Right atrium auricular region (tissue), 2 donors: Measurements from ENCODE around the gene MGAT5B. TPM values are rescaled to one million over a fixed set of nuclear protein-coding genes. Genes with fewer than 3 reads are reported as not detected.

Experiments
- DNase-seq: peaks from one replicate; pipeline ENCODE4 v3.0.0-alpha.2; 2019; ENCODE audit warnings: low spot score
- H3K27ac ChIP-seq, 2 donors: fragments of 200-600 bp; sonication (generic); 1 replicate in 1 of 2; 2 replicates in 1 of 2; pipeline ENCODE4 v1.5.1; 2016 to 2019
- H3K27me3 ChIP-seq, 2 donors: fragments of 200-600 bp; sonication (generic); one replicate each; pipeline versions ENCODE4 v1.5.1 to v1.6.0; 2017 to 2019
- H3K36me3 ChIP-seq: fragments of 200-600 bp; sonication (generic); one replicate; pipeline ENCODE4 v1.5.1; 2016
- H3K4me1 ChIP-seq, 2 donors: fragments of 200-600 bp; sonication (generic); one replicate each; pipeline versions ENCODE4 v1.5.1 to v1.6.0; 2017 to 2019
- H3K4me3 ChIP-seq, 2 donors: fragments of 200-600 bp; sonication (generic); 1 replicate in 1 of 2; 2 replicates in 1 of 2; pipeline ENCODE4 v1.5.1; 2017 to 2019; ENCODE audit warnings: mild to moderate bottlenecking in 1 of 2, moderate library complexity in 1 of 2
- H3K9me3 ChIP-seq, 2 donors: fragments of 200-600 bp; sonication (generic); one replicate each; pipeline ENCODE4 v1.5.1; 2019
- total RNA-seq, 2 donors: library from RNA; depleted of rRNA; stranded (reverse); fragments of >200 nt; gene quantifications; one replicate each; pipeline ENCODE4 v1.1.0, GENCODE V29; 2016
- TF ChIP-seq, protein P1 (sequence below), 2 donors: fragments of 200-600 bp; sonication (generic); IDR thresholded peaks; one replicate each; pipeline ENCODE4 v1.5.1; 2019; ENCODE audit warnings: antibody characterized with exemption in 2 of 2

The MGAT5B gene
- total RNA-seq, 2 donors from 2014 or later: not detected

DNA sequence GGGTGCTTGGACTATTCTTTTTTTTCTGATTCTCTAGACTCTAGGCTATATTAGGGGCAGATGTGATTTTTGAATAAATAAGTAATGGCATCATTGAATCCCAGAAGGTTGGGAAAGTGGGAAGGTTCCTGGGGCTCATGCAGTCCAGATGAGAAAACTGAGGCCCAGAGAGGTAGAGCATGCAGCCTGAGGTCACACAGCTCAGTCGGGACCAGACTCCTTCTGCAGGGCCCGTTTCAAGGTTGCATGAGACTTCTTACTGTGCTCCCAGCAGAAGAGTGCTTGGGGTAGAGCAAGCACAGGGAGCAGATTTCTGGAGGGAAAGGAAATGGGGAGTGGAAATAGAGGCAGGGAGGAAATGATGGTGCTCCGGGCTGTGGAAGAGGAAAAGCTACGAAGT is 59.8 kb downstream of the MGAT5B start:
- TF ChIP-seq, protein P1, sequence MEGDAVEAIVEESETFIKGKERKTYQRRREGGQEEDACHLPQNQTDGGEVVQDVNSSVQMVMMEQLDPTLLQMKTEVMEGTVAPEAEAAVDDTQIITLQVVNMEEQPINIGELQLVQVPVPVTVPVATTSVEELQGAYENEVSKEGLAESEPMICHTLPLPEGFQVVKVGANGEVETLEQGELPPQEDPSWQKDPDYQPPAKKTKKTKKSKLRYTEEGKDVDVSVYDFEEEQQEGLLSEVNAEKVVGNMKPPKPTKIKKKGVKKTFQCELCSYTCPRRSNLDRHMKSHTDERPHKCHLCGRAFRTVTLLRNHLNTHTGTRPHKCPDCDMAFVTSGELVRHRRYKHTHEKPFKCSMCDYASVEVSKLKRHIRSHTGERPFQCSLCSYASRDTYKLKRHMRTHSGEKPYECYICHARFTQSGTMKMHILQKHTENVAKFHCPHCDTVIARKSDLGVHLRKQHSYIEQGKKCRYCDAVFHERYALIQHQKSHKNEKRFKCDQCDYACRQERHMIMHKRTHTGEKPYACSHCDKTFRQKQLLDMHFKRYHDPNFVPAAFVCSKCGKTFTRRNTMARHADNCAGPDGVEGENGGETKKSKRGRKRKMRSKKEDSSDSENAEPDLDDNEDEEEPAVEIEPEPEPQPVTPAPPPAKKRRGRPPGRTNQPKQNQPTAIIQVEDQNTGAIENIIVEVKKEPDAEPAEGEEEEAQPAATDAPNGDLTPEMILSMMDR (IDR thresholded peaks at IDR 0.05): no peak
- H3K4me1 ChIP-seq: no peaks in the 10 kb centered on the region
- H3K9me3 ChIP-seq: no peaks in the 10 kb centered on the region
- no peaks in the 10 kb centered on the region for H3K36me3 ChIP-seq
- H3K27me3 ChIP-seq: no peaks in the 10 kb centered on the region
- no peak for DNase-seq
- no peak overlapping the region for H3K4me3 ChIP-seq
- H3K27ac ChIP-seq: no peak overlapping the region

DNA sequence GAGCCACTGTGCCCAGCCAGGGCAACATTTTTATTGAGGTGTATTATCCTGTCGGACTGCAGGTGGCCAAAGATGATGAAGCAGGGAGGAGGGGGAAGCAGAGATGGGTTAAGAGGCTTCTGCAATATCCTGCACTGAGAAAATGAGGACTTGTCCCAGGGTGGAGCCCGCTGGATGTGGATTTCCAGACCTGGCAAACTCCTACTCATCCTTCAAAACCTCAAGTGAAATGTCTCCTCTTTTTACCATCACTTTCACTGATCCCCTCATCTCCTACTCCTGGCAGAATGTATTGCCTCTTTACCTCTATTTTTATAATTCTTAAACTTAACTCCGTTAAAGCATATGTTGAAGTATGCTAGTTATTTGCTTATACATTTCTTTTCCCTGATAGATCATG is 60.9 kb downstream of the MGAT5B start:
- TF ChIP-seq, protein P1 (IDR thresholded peaks at IDR 0.05): no peak
- H3K27me3 ChIP-seq: no peaks in the 10 kb centered on the region
- H3K4me1 ChIP-seq: no peaks in the 10 kb centered on the region
- no peaks in the 10 kb centered on the region for H3K36me3 ChIP-seq
- no peaks in the 10 kb centered on the region for H3K9me3 ChIP-seq
- no peak overlapping the region for H3K27ac ChIP-seq
- no peak for DNase-seq
- H3K4me3 ChIP-seq: no peak overlapping the region

DNA sequence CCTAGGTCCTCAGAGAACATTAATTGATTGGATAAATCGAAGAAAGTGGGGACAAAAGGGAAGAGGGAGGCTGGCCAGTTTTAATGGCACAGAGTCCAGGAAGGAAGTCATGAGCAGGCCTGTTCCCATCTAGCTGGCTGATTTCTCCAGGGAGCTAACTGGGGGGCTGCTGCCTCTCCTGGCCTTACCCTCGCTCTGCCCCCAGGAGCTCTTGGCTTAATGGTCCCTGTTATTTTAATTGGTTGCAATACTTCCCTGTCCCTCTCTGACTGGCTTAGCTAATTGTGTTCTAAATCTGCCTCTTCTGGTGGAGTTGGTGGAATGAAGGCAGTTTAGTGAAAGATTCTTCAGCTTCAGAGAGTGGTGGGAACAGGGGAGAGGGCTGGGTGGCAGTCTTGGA is 61.4 kb downstream of the MGAT5B start:
- no peak for DNase-seq
- no peaks in the 10 kb centered on the region for H3K27me3 ChIP-seq
- TF ChIP-seq, protein P1 (IDR thresholded peaks at IDR 0.05): no peak

DNA sequence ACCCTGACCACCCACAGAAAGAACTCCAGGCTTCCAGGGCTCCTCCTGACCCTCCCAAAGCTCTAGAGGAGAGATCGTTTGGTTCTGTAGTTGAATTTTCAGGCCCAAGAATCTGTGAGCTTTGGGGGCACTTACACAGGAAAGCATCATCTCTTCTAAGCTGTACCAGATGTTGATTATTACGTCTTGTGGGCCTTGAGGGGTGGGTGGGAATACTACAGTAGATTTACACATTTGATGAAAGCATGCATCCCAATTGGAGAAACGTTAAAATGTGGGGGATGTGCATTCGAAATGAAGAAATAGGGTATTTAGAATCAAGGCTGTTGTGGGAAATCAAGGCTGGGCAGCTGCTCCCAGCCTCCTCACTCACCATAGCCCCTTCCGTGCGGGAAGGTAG is 61.9 kb downstream of the MGAT5B start:
- no peak overlapping the region for H3K4me3 ChIP-seq
- no peak for DNase-seq
- no peak overlapping the region for H3K27ac ChIP-seq
- H3K27me3 ChIP-seq: no peaks in the 10 kb centered on the region
- H3K9me3 ChIP-seq: no peaks in the 10 kb centered on the region
- no peaks in the 10 kb centered on the region for H3K4me1 ChIP-seq
- H3K36me3 ChIP-seq: no peaks in the 10 kb centered on the region
- TF ChIP-seq, protein P1 (IDR thresholded peaks at IDR 0.05): no peak

More for the DNA sequence above, 61.4 kb downstream of the MGAT5B start:
- Histone ChIP-seq H3K4me3 (no peak overlapping the region), H3K27ac (no peak overlapping the region), H3K4me1 (no peaks in the 10 kb centered on the region), H3K36me3 (no peaks in the 10 kb centered on the region), H3K9me3 (no peaks in the 10 kb centered on the region)

DNA sequence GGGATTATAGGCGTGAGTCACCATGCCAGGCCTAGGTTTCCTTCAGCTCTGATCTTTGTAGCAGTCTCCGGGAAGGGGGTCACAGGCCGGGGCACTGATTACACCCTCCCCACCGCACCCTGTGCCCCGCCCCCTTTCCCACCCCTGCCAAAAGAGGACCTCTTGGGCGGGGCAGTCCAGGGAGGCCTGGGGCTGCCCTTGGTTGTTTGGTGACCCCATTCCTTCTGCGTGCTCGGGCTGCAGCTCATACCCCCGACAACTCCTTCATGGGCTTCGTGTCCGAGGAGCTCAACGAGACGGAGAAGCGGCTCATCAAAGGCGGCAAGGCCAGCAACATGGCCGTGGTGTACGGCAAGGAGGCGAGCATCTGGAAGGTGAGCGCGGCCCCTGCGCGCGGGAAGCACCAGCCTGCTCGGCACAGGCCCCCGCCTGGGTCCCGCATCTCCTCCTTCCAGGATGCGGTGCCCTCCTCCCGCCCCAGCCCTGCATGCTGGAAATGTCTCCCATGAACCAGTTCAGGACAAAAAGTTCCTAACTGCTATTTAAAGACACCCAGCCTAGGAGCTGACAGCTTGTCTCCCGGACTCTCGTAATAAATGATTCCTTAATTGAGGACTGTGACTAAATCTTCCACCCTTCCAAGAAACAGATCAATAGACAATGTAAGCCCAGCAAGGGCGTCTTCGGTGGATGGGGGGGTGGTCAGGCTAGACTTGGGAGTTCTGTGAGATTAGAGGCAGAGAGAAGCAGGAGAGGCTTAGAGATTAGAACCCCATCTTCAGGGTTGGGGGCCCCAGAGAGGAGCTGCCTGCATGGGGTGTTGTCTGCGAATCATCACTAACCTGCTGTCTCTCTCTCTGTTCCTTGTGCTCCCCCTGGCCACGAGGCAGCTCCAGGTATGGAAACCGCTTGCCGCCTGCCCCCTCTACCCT is 64.5 kb downstream of the MGAT5B start:
- Histone ChIP-seq H3K9me3 (no peaks in the 10 kb centered on the region), H3K27ac (no peak overlapping the region), H3K36me3 (no peaks in the 10 kb centered on the region), H3K4me1 (no peaks in the 10 kb centered on the region), H3K27me3 (no peaks in the 10 kb centered on the region), H3K4me3 (no peak overlapping the region)
- DNase-seq: no peak
- TF ChIP-seq, protein P1 (IDR thresholded peaks at IDR 0.05): no peak
